SK-MEL-5 (cell line): ENCODE data around the gene DENND4B. TPM values are rescaled to one million over a fixed set of nuclear protein-coding genes. Genes with fewer than 3 reads are reported as not detected.

Experiments used
- DNase-seq: peaks from one replicate; pipeline ENCODE4 v3.0.0-alpha.2; 2016; ENCODE audit warnings: low read depth, low spot score
- in situ Hi-C: cut with HindIII; loops from 2 replicates; pipeline ENCODE4 v1.10.0; 2016; ENCODE audit warnings: low sequenced_read_pairs, high pct_unique_total_duplicates, low pct_unique_long_range_greater_than_20kb
- small RNA-seq, 2 experiments: library from RNA; depleted of rRNA; stranded (forward); fragments of <200 nt; gene quantifications; one replicate each; pipeline ENCODE3, GENCODE V24; 2014
- total RNA-seq: library from RNA; depleted of rRNA; stranded (reverse); fragments of >200 nt; shearing (Covaris generic); gene quantifications from 2 replicates; pipeline ENCODE4 v1.2.3, GENCODE V29; 2014; rRNA removed

Gene DENND4B
- total RNA-seq, 1 experiment from 2014 or later, result 13.8 TPM

GRCh38 chr1:153881751-153882150, 64.8 kb downstream of the DENND4B start:
- peak; percentile 78 for DNase-seq
- in situ Hi-C loops, result no loop called here

- peak; percentile 100 for DNase-seq
- in situ Hi-C loops, result no loop called here
Observed at GRCh38 chr1:153880962-153881361, 65.6 kb downstream of the DENND4B start.

GRCh38 chr1:153880024-153880423, 66.5 kb downstream of the DENND4B start:
- in situ Hi-C loops, result no loop called here
- DNase-seq, result no peak

Small RNAs within 50 kb of the gene (small RNA-seq; reads per million reads assigned to genes)
- gene AL831737.1 (0 reads per million in 2 experiments), gene MIR6737 (0 reads per million in 2 experiments)

Other genes starting within 250 kb of the DENND4B start
- 63.2 and 77.5 TPM in 2 replicates for gene INTS3, start 218.7 kb downstream of the DENND4B start, total RNA-seq
- gene SLC27A3, start 171.3 kb downstream of the DENND4B start, total RNA-seq, result 174 and 184 TPM in 2 replicates
- gene GATAD2B, start 23.7 kb downstream of the DENND4B start, total RNA-seq, result 8.4 and 8.7 TPM in 2 replicates
- 11.1 and 14.8 TPM in 2 replicates for gene CRTC2, start 11.9 kb upstream of the DENND4B start, total RNA-seq
- 240 and 242 TPM in 2 replicates for gene SLC39A1, start 16.8 kb upstream of the DENND4B start, total RNA-seq
- 16.7 and 23.8 TPM in 2 replicates for gene CREB3L4, start 21.2 kb upstream of the DENND4B start, total RNA-seq
- 348 and 362 TPM in 2 replicates for gene JTB, start 31.0 kb upstream of the DENND4B start, total RNA-seq
- gene RAB13, start 39.6 kb upstream of the DENND4B start, total RNA-seq, result 52.4 and 55.6 TPM in 2 replicates
- 5,494 and 5,700 TPM in 2 replicates for gene RPS27, start 44.0 kb upstream of the DENND4B start, total RNA-seq
- not detected in 2 replicates for gene NUP210L, start 208.4 kb upstream of the DENND4B start, total RNA-seq
- gene TPM3, start 245.4 kb upstream of the DENND4B start, total RNA-seq, result 706 and 766 TPM in 2 replicates